ENCODE measurements around the gene DPP4.

DNA sequence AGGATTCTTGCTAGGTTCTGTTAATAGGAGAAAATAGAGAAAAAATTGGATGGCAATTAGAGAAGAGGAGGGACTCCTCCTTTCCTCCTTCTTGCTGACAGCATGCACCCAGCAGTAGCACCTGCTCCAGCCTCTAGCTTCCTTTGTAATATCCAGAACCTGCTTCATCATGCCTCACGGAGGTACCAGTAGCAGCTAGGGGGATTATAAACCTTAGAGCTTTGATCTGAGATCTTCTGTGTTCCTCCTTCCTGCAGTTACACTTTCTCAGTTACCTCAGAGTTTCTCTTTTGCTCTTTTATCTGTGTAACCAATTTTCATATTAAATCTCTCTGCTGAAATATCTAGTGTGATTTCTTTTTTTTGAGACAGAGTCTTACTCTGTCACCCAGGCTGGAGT lies 16.6 kb downstream of the DPP4 start:
- TF ChIP-seq, protein P1, sequence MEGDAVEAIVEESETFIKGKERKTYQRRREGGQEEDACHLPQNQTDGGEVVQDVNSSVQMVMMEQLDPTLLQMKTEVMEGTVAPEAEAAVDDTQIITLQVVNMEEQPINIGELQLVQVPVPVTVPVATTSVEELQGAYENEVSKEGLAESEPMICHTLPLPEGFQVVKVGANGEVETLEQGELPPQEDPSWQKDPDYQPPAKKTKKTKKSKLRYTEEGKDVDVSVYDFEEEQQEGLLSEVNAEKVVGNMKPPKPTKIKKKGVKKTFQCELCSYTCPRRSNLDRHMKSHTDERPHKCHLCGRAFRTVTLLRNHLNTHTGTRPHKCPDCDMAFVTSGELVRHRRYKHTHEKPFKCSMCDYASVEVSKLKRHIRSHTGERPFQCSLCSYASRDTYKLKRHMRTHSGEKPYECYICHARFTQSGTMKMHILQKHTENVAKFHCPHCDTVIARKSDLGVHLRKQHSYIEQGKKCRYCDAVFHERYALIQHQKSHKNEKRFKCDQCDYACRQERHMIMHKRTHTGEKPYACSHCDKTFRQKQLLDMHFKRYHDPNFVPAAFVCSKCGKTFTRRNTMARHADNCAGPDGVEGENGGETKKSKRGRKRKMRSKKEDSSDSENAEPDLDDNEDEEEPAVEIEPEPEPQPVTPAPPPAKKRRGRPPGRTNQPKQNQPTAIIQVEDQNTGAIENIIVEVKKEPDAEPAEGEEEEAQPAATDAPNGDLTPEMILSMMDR (optimal IDR thresholded peaks at IDR 0.05 in 1 of 3, IDR thresholded peaks at IDR 0.05 in 1 of 3, conservative IDR thresholded peaks at IDR 0.05 in 1 of 3; ENCODE audit: extremely low read depth in 1 of 3, insufficient read depth in 2 of 3, low read length in 3 of 3) = no peak
- TF ChIP-seq EZH2 (IDR thresholded peaks at IDR 0.05; ENCODE audit: low read length) = no peak

All from keratinocyte (primary cell).